ENCODE measurements around the gene SGSM1. TPM values are rescaled to one million over a fixed set of nuclear protein-coding genes. Genes with fewer than 3 reads are reported as not detected.
A peak's percentile ranks its signal among the peaks of the same experiment; 100 is the strongest.

Gene SGSM1
- total and polyA plus RNA-seq, 9 of the 15 experiments (the other 6 are each of a cell fraction or from before 2014, with no cell fraction given), result not detected

DNA sequence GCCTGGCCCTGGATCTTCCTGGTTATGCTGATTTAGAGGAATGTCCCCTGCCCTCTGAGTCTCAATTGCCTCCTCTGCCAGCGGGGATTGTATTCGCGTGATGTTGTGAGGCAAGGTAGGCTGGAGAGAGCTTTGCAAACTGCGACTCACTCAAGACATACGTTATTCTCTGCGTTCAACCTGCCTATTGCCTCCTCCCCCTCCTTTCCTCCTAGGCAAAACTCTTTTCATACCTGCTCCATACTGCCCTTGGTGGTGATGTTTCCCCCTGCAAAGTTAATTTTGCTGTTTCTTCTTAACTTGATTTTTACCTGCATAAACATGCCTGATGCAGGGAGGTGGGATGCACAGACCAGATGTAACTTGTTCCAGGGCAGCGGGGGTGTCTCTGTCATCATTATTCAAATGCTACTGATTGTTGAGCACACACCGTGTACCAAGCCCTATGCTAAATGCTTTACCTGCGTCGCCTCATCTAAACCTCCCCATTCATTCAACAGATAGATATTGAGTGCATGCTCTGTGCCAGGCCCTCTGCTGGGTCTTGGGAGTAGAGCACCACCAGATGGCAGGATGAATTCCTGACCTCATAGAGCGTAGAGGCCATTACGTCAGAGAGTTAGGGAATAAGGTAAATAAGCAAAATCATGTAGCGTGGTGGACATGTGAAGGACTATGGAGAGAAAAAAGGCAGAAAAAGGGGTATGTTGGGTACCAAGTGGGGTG lies 29.0 kb downstream of the SGSM1 start:
- POLR2A ChIA-PET, result no interaction called here
- CTCF ChIA-PET (ENCODE audit: low intra/inter-chr PET ratio), result no interaction called here

More for the DNA sequence above, 29.0 kb downstream of the SGSM1 start:
- H3K36me3 ChIP-seq (ENCODE audit: control insufficient read depth, insufficient read depth, low read length), result no peaks in the 10 kb centered on the region
- FAIRE-seq, result no peak
- H3K27me3 ChIP-seq (ENCODE audit: control insufficient read depth in 2 of 2, insufficient read depth in 2 of 2, low read length in 2 of 2), result peaks cover 0 to 15% of the 10 kb centered on the region in 2 experiments; a peak in 2 of 5 replicates
- H4K20me1 ChIP-seq (replicated peaks; ENCODE audit: control insufficient read depth, insufficient read depth, low read length), result no peaks in the 10 kb centered on the region
- in situ Hi-C loops (cut with MboI), result no loop called here
- no peaks in the 10 kb centered on the region for H3K9me1 ChIP-seq (ENCODE audit: control insufficient read depth, insufficient read depth, low read length)
- H3K27ac ChIP-seq (ENCODE audit: extremely low read depth, low read depth, low read length), result no peak overlapping the region
- no peak overlapping the region for H3K4me3 ChIP-seq
- 0% methylated on average over 12 of the region's 13 CpGs for WGBS (ENCODE audit: insufficient coverage, low coverage, missing lambda C conversion rate)
- H3K4me1 ChIP-seq (replicated peaks in 1 of 2; ENCODE audit: control insufficient read depth in 2 of 2, insufficient read depth in 2 of 2, low read length in 2 of 2), result no peaks in the 10 kb centered on the region; a peak in 1 of 5 replicates
- no peaks in the 10 kb centered on the region for H3K79me2 ChIP-seq (ENCODE audit: control insufficient read depth, insufficient read depth, low read length)
- H3K9ac ChIP-seq (ENCODE audit: insufficient read depth in 1 of 2, low read depth in 2 of 2, low read length in 2 of 2), result no peak overlapping the region
- H3K4me2 ChIP-seq (ENCODE audit: insufficient read depth, low read length), result no peak overlapping the region
- H2AFZ ChIP-seq (ENCODE audit: low read depth, low read length), result no peak overlapping the region
- TF ChIP-seq RBFOX2 (IDR thresholded peaks at IDR 0.05; ENCODE audit: low read depth, low read length), result no peak
- TF ChIP-seq, protein P1, sequence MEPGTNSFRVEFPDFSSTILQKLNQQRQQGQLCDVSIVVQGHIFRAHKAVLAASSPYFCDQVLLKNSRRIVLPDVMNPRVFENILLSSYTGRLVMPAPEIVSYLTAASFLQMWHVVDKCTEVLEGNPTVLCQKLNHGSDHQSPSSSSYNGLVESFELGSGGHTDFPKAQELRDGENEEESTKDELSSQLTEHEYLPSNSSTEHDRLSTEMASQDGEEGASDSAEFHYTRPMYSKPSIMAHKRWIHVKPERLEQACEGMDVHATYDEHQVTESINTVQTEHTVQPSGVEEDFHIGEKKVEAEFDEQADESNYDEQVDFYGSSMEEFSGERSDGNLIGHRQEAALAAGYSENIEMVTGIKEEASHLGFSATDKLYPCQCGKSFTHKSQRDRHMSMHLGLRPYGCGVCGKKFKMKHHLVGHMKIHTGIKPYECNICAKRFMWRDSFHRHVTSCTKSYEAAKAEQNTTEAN (CRISPR knock-in tag; IDR thresholded peaks at IDR 0.05), result no peak
- TF ChIP-seq, protein P2, sequence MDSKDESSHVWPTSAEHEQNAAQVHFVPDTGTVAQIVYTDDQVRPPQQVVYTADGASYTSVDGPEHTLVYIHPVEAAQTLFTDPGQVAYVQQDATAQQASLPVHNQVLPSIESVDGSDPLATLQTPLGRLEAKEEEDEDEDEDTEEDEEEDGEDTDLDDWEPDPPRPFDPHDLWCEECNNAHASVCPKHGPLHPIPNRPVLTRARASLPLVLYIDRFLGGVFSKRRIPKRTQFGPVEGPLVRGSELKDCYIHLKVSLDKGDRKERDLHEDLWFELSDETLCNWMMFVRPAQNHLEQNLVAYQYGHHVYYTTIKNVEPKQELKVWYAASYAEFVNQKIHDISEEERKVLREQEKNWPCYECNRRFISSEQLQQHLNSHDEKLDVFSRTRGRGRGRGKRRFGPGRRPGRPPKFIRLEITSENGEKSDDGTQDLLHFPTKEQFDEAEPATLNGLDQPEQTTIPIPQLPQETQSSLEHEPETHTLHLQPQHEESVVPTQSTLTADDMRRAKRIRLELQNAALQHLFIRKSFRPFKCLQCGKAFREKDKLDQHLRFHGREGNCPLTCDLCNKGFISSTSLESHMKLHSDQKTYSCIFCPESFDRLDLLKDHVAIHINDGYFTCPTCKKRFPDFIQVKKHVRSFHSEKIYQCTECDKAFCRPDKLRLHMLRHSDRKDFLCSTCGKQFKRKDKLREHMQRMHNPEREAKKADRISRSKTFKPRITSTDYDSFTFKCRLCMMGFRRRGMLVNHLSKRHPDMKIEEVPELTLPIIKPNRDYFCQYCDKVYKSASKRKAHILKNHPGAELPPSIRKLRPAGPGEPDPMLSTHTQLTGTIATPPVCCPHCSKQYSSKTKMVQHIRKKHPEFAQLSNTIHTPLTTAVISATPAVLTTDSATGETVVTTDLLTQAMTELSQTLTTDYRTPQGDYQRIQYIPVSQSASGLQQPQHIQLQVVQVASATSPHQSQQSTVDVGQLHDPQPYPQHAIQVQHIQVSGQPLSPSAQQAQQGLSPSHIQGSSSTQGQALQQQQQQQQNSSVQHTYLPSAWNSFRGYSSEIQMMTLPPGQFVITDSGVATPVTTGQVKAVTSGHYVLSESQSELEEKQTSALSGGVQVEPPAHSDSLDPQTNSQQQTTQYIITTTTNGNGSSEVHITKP (IDR thresholded peaks at IDR 0.05; ENCODE audit: partially characterized antibody), result no peak
- no peak for TF ChIP-seq RBM34 (IDR thresholded peaks at IDR 0.05; ENCODE audit: borderline replicate concordance, insufficient read depth, low read length)
- TF ChIP-seq ZNF696 (CRISPR knock-in tag; conservative IDR thresholded peaks at IDR 0.05), result no peak
- TF ChIP-seq, protein P3, sequence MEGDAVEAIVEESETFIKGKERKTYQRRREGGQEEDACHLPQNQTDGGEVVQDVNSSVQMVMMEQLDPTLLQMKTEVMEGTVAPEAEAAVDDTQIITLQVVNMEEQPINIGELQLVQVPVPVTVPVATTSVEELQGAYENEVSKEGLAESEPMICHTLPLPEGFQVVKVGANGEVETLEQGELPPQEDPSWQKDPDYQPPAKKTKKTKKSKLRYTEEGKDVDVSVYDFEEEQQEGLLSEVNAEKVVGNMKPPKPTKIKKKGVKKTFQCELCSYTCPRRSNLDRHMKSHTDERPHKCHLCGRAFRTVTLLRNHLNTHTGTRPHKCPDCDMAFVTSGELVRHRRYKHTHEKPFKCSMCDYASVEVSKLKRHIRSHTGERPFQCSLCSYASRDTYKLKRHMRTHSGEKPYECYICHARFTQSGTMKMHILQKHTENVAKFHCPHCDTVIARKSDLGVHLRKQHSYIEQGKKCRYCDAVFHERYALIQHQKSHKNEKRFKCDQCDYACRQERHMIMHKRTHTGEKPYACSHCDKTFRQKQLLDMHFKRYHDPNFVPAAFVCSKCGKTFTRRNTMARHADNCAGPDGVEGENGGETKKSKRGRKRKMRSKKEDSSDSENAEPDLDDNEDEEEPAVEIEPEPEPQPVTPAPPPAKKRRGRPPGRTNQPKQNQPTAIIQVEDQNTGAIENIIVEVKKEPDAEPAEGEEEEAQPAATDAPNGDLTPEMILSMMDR (IDR thresholded peaks at IDR 0.05 in 2 of 3, conservative IDR thresholded peaks at IDR 0.05 in 1 of 3; ENCODE audit: insufficient read depth in 2 of 3, low read depth in 1 of 3, low read length in 3 of 3), result peak in 2 of 3 experiments; percentile 28 to 43; a peak in 3 of 6 replicates
- TF ChIP-seq SRF (CRISPR knock-in tag; IDR thresholded peaks at IDR 0.05), result no peak
- ATAC-seq, result peak; percentile 65; the same call in 2 of the 3 replicates
- peak in 1 of 4 experiments; percentile 9 for DNase-seq (ENCODE audit: extremely low read depth in 1 of 4, low spot score in 3 of 4)
- intact Hi-C loops (cut with micrococcal nuclease), result loop anchor here (5.0 kb wide), 1 partner anchor 68 kb away; no protein-coding TSS in a partner anchor
- no peaks in the 10 kb centered on the region for H3K9me3 ChIP-seq (replicated peaks; ENCODE audit: control insufficient read depth, insufficient read depth, low read depth, low read length)
- BruUV-seq (replicated peaks), result no TSS peak
